Endothelial cell (in vitro differentiated cells): ENCODE measurements around the gene HSPB1. TPM values are rescaled to one million over a fixed set of nuclear protein-coding genes. Genes with fewer than 3 reads are reported as not detected.
A peak's percentile ranks its signal among the peaks of the same experiment; 100 is the strongest.

ENCODE experiments used
- DNase-seq: peaks from one replicate; pipeline ENCODE4 v3.0.0; 2021; ENCODE audit warnings: low spot score
- H3K27ac Mint-ChIP-seq: one replicate; pipeline ENCODE4 v1.8.0; 2021; ENCODE audit warnings: mixed read lengths, inconsistent platforms; ENCODE audit not compliant: unreplicated experiment
- H3K27me3 Mint-ChIP-seq: one replicate; pipeline ENCODE4 v1.8.0; 2021; ENCODE audit warnings: mild to moderate bottlenecking, moderate library complexity, mixed read lengths, inconsistent platforms; ENCODE audit not compliant: unreplicated experiment
- H3K36me3 Mint-ChIP-seq: one replicate; pipeline ENCODE4 v1.8.0; 2021; ENCODE audit warnings: mild to moderate bottlenecking, low read depth, mixed read lengths, inconsistent platforms; ENCODE audit not compliant: unreplicated experiment
- H3K4me1 Mint-ChIP-seq: one replicate; pipeline ENCODE4 v1.8.0; 2021; ENCODE audit warnings: mild to moderate bottlenecking, mixed read lengths, inconsistent platforms; ENCODE audit not compliant: unreplicated experiment
- H3K4me3 Mint-ChIP-seq: one replicate; pipeline ENCODE4 v1.8.0; 2021; ENCODE audit warnings: mild to moderate bottlenecking, mixed read lengths, inconsistent platforms; ENCODE audit not compliant: unreplicated experiment
- H3K9me3 Mint-ChIP-seq: one replicate; pipeline ENCODE4 v1.8.0; 2021; ENCODE audit warnings: mixed read lengths, inconsistent platforms; ENCODE audit not compliant: unreplicated experiment
- CTCF ChIP-seq: fragments of 200-600 bp; sonication (generic); IDR thresholded peaks from one replicate; pipeline ENCODE4 v1.5.0; 2021; ENCODE audit warnings: antibody characterized with exemption; ENCODE audit not compliant: unreplicated experiment
- total RNA-seq: library from RNA; stranded (reverse); fragmentation: NEBNext Ultra II Directional; extraction: Animal tissue kit (Norgen Biotek cat#: 25700); gene quantifications from one replicate; pipeline ENCODE4 v1.2.1, GENCODE V29; 2021; ENCODE audit not compliant: unreplicated experiment

The HSPB1 gene
- total RNA-seq, 1 donor from 2014 or later = 581 TPM

DNA sequence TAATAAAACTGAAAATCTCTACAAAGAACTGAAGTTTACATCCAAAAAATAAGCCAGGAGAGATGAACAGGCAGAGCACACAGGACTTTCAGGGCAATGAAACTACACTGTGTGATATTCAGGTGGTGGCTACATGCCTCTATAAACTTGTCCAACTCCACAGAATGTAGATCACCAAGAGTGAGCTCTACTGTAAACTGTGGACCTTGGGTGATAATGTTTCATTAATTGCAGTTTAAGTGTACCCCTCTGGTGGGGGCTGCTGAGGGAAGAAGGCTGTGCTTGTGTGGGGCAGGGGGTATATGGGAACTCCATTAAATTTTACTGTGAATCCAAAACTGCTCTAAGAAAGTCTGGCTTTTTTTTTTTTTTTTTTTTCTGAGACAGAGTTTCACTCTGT is 33.6 kb downstream of the HSPB1 start:
- Mint-ChIP-seq H3K4me3 (no peak overlapping the region), H3K27ac (peak overlapping the region; percentile 41)

GRCh38 chr7:76337147-76337546 is 34.7 kb downstream of the HSPB1 start:
- Mint-ChIP-seq H3K9me3 (no peaks in the 10 kb centered on the region), H3K36me3 (peaks cover 19% of the 10 kb centered on the region), H3K27me3 (peaks cover 4% of the 10 kb centered on the region), H3K4me3 (no peak overlapping the region), H3K27ac (peak overlapping the region; percentile 52), H3K4me1 (peaks cover 16% of the 10 kb centered on the region)
- DNase-seq = no peak
- no peak for TF ChIP-seq CTCF

More for the DNA sequence above, 33.6 kb downstream of the HSPB1 start:
- H3K27me3 Mint-ChIP-seq = peaks cover 4% of the 10 kb centered on the region
- no peak for TF ChIP-seq CTCF
- peaks cover 16% of the 10 kb centered on the region for H3K36me3 Mint-ChIP-seq
- DNase-seq = no peak
- no peaks in the 10 kb centered on the region for H3K9me3 Mint-ChIP-seq
- peaks cover 24% of the 10 kb centered on the region for H3K4me1 Mint-ChIP-seq

DNA sequence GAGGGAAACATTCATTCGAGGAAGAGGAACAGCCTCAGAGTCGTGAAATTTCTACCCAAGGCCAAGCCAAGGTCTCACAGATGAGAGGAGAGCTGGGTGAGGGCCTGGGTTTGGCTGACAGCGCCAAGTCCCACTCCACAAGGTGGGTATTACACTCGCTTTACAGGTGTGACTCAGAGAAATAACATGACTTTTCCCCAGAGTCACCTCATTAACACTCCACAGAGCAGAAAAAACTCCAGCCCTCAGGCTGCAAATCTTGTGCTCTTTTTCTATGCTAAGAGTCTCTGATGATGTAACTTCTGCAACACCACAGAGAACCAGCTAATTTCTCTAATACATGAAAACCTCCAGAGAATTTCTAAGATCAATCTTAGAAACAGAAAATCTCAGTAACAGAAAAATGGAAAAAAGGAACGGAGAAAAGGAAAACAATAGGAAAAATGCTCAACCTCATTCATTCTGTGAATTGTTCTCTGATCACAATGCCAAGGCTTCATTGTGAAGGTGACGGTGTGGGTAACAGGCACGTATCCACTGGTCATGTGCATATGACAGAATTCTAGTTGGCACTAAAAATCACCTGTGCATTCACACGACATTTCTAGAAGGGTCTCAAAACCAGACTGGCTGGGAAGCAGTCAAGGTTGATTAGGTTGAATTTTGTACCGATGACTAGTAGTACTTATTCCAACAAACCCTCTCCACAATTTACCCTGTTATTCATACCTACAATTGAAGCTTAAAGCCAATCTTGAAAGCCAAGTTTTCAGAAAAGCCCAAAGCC is 36.0 kb downstream of the HSPB1 start:
- Mint-ChIP-seq H3K27ac (no peak overlapping the region), H3K36me3 (peaks cover 28% of the 10 kb centered on the region)
- no peak for DNase-seq

DNA sequence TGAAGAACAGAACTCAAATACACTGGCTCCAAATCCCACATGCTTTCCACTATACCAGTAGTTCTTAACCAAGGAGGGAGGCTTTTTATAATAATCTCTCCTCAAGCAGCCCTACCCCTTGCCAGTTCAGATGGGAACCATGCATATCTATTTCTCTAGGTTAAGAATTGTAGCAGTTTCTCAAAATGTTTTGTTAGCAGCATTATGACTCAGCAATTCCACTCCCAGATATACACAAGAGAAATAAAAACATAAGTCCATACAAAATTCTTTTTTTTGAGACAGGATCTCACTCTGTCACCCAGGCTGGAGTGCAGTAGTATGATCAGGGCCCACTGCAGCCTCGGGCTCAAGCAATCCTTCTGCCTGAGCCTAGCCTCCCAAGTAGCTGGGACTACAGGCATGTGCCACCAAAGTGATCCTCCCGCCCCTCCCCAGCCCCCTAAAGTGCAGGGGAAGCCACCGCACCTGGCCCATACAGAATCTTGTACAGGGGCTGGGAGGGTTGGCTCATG is 38.2 kb downstream of the HSPB1 start:
- H3K27me3 Mint-ChIP-seq = peaks cover 3% of the 10 kb centered on the region
- peaks cover 4% of the 10 kb centered on the region for H3K4me1 Mint-ChIP-seq
- peaks cover 42% of the 10 kb centered on the region for H3K36me3 Mint-ChIP-seq
- no peak overlapping the region for H3K27ac Mint-ChIP-seq
- H3K9me3 Mint-ChIP-seq = no peaks in the 10 kb centered on the region
- no peak overlapping the region for H3K4me3 Mint-ChIP-seq
- no peak for DNase-seq
- TF ChIP-seq CTCF = no peak

More for the DNA sequence above, 36.0 kb downstream of the HSPB1 start:
- H3K4me1 Mint-ChIP-seq = peaks cover 6% of the 10 kb centered on the region
- no peak overlapping the region for H3K4me3 Mint-ChIP-seq
- H3K9me3 Mint-ChIP-seq = no peaks in the 10 kb centered on the region
- H3K27me3 Mint-ChIP-seq = peaks cover under 1% of the 10 kb centered on the region
- TF ChIP-seq CTCF = no peak

DNA sequence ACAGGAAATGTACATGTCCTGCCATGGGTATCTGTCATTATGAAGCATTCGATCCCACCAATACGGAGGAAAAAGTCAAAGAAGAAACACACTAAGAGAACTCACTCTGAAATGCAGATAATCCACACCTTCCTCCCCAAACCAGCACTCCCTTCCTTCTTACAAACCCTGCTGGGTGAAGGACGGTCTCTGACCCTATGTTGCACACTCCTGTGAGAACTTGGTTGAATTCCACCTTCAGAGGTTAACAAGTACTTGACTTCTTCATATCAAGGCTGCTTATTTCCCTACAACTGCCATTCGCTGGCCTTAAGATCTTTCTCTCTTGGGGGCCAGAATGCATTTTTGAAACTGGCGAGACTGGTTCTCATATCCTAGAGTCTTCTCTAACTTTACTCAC is 39.7 kb downstream of the HSPB1 start:
- no peak for DNase-seq
- TF ChIP-seq CTCF = no peak
- H3K4me1 Mint-ChIP-seq = peaks cover 18% of the 10 kb centered on the region
- peaks cover 3% of the 10 kb centered on the region for H3K27me3 Mint-ChIP-seq
- peak overlapping the region; percentile 24 for H3K4me3 Mint-ChIP-seq
- H3K9me3 Mint-ChIP-seq = no peaks in the 10 kb centered on the region
- H3K36me3 Mint-ChIP-seq = peaks cover 51% of the 10 kb centered on the region
- H3K27ac Mint-ChIP-seq = no peak overlapping the region
